Heart left ventricle (tissue), 16 donors: ENCODE data around the gene SUSD1. TPM values are rescaled to one million over a fixed set of nuclear protein-coding genes. Genes with fewer than 3 reads are reported as not detected.
A peak's percentile ranks its signal among the peaks of the same experiment; 100 is the strongest.

ENCODE experiments used
- ATAC-seq, 4 donors: fragments of 200-7000 bp; cut with Tn5 transposase; one replicate each; pipeline ENCODE4 v1.9.1; 2020 to 2022; ENCODE audit warnings: moderate library complexity in 4 of 4, mild to moderate bottlenecking in 3 of 4, moderate number of reproducible peaks in 1 of 4
- DNase-seq, 5 donors: peaks; one replicate each; pipeline ENCODE4 v3.0.0-alpha.2; 2020
- H3K27ac ChIP-seq, 12 donors: fragments of 200-600 bp; sonication (generic) in 4 of 12; one replicate each; pipeline versions ENCODE4 v1.5.0 to v1.8.0; 2016 to 2022; ENCODE audit warnings: mild to moderate bottlenecking in 2 of 12
- H3K27me3 ChIP-seq, 9 donors: fragments of 200-600 bp; sonication (generic) in 2 of 9; one replicate each; pipeline versions ENCODE4 v1.5.1 to v1.8.0; 2016 to 2022; ENCODE audit warnings: mild to moderate bottlenecking in 3 of 9
- H3K36me3 ChIP-seq, 9 donors: fragments of 200-600 bp; sonication (generic) in 2 of 9; one replicate each; pipeline versions ENCODE4 v1.5.0 to v1.8.0; 2018 to 2022; ENCODE audit warnings: mild to moderate bottlenecking in 2 of 9
- H3K4me1 ChIP-seq, 12 donors: fragments of 200-600 bp; sonication (generic) in 4 of 12; one replicate each; pipeline versions ENCODE4 v1.5.0 to v1.8.0; 2016 to 2022; ENCODE audit warnings: mild to moderate bottlenecking in 3 of 12
- H3K4me3 ChIP-seq, 12 donors: fragments of 200-600 bp; sonication (generic) in 4 of 12; one replicate each; pipeline versions ENCODE4 v1.5.0 to v1.8.0; 2017 to 2022; ENCODE audit warnings: mild to moderate bottlenecking in 9 of 12, moderate library complexity in 4 of 12
- H3K9me3 ChIP-seq, 12 donors: fragments of 200-600 bp; sonication (generic) in 4 of 12; one replicate each; pipeline versions ENCODE4 v1.5.0 to v1.8.0; 2016 to 2022; ENCODE audit warnings: mild to moderate bottlenecking in 1 of 12
- POLR2A ChIP-seq, 2 donors: fragments of 450-650 bp; IDR thresholded peaks; one replicate each; pipeline ENCODE4 v1.6.1; 2017; ENCODE audit warnings: antibody characterized with exemption in 2 of 2, mild to moderate bottlenecking in 2 of 2, moderate library complexity in 2 of 2
- WGBS, 4 donors: extraction: QIAGEN DNeasy Blood & Tissue Kit in 2 of 4; methylation state at CpG; one replicate each; pipeline versions ENCODE4 v1.1.5 to v1.1.7; 2013 to 2018; 5-methylcytosine and 5-hydroxymethylcytosine counted together
- intact Hi-C, 10 donors: fragments of 100-400 bp; cut with DNase I; formaldehyde crosslinking; loops; one replicate each; pipeline versions ENCODE4 v1.11.1 to v1.14.2; 2022
- polyA plus RNA-seq, 2 donors: library from polyadenylated mRNA; stranded (reverse); fragments of 200-250 nt; gene quantifications; one replicate each; pipeline ENCODE4 v1.2.3, GENCODE V29; 2013
- total RNA-seq, 9 donors: library from RNA; depleted of rRNA in 2 of 9; stranded (reverse); fragments of >200 nt in 2 of 9; fragmentation: NEBNext Ultra II Directional in 3 of 9; extraction: Animal tissue kit (Norgen Biotek cat#: 25700) in 3 of 9; gene quantifications; one replicate each; pipeline versions ENCODE4 v1.1.0 to v1.2.4, GENCODE V29; 2016 to 2023
- TF ChIP-seq, protein P1 (sequence below), 12 donors: fragments of 200-600 bp; sonication (generic) in 4 of 12; IDR thresholded peaks; one replicate each; pipeline versions ENCODE4 v1.5.0 to v1.8.0; 2018 to 2022; ENCODE audit warnings: antibody characterized with exemption in 12 of 12, mild to moderate bottlenecking in 5 of 12
- donor health status: ischemic (EF 13 %, LVEDD 7.1; RV severe dilation, severe dysfunction).
- donor health status: healthy with polysubstance abuse.
- donor health status: DM: no; HTN: yes; CAD: no.
- donor health status: DM: no; HTN: no; CAD: no.
- donor health status: ischemic (EF 25% LVEDD 6.9; RV normal size, moderate dysfunction).
- donor health status: ischemic (EF 25% LVEDD 5.7; RV mildly dilated, moderate dysfunction).
- donor health status: healthy.
- donor health status: DM: yes; HTN: yes; CAD: no.
- donor health status: ischemic (EF 35%, LVEDD 5.7; RV mildly dilated, moderate dysfunction).
- donor health status: nonischemic (EF 11% LVEDD 7.7; RV severe dilation, severe dysfunction).
- donor health status: DM: yes; HTN: yes; CAD: no.
- donor health status: PGD.
- donor health status: ischemic (EF 29% LVEDD 5.4; RV normal size, mild dysfunction).
- donor health status: nonischemic (EF 23%, LVEDD 6.1; RV moderate dilation, normal function).

Gene SUSD1
- total and polyA plus RNA-seq, 11 donors, result 1.0 to 22.7 (median 6.0) TPM

DNA sequence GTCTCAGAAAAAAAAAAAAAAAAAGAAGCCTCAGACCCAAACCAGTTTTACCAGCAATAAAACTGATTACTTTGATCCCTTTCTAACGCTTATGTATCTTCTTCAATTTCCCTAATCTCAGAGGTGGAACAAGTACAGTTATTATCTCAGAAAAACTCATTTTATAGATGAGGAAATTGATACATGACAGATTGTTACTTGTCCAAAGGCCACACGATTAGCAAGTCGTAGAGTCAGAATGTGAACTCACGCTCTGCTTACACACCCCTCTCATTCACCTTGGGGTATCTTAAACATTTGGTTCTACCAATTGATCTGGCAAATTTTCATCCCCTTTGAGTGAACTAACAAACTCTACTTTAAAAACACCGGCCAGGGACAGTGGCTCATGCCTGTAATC is 110.2 kb downstream of the SUSD1 start:
- WGBS, 4 donors, result 97 to 98% (median 97%) methylated on average over 5 of the region's 5 CpGs
- peaks cover 0 to 76% (median 16%) of the 10 kb centered on the region in 12 donors for H3K4me1 ChIP-seq
- intact Hi-C loops, result no loop called here
- no peak overlapping the region for H3K4me3 ChIP-seq
- H3K36me3 ChIP-seq, result no peaks in the 10 kb centered on the region
- peak overlapping the region in 1 of 12 donors; percentile 27 for H3K27ac ChIP-seq
- DNase-seq (no peak), ATAC-seq (no peak)
- H3K9me3 ChIP-seq, result no peaks in the 10 kb centered on the region
- no peak for TF ChIP-seq POLR2A (IDR thresholded peaks at IDR 0.05)
- TF ChIP-seq, protein P1, sequence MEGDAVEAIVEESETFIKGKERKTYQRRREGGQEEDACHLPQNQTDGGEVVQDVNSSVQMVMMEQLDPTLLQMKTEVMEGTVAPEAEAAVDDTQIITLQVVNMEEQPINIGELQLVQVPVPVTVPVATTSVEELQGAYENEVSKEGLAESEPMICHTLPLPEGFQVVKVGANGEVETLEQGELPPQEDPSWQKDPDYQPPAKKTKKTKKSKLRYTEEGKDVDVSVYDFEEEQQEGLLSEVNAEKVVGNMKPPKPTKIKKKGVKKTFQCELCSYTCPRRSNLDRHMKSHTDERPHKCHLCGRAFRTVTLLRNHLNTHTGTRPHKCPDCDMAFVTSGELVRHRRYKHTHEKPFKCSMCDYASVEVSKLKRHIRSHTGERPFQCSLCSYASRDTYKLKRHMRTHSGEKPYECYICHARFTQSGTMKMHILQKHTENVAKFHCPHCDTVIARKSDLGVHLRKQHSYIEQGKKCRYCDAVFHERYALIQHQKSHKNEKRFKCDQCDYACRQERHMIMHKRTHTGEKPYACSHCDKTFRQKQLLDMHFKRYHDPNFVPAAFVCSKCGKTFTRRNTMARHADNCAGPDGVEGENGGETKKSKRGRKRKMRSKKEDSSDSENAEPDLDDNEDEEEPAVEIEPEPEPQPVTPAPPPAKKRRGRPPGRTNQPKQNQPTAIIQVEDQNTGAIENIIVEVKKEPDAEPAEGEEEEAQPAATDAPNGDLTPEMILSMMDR (IDR thresholded peaks at IDR 0.05), result no peak
- no peaks in the 10 kb centered on the region for H3K27me3 ChIP-seq

DNA sequence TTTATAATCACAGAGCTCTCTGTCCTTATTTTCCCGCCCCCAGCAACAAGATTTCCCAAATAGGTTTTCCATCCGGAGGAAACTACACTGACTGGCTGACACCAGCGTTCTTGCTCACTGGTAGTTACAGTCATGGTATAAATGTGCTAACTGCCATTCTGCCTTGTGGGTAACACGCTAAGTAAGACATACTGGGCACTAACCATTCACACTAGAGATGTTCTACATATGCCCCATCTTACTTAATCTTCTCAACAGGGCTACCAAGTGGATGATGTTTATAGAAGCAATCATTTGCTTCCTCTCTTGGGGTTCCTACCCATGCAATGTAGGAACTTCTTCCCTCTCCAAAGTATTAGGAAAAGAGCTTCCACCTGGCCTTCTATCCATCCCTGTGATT is 111.5 kb downstream of the SUSD1 start:
- H3K4me3 ChIP-seq, result no peak overlapping the region
- intact Hi-C loops, result no loop called here
- H3K36me3 ChIP-seq, result no peaks in the 10 kb centered on the region
- peaks cover 0 to 78% (median 24%) of the 10 kb centered on the region in 12 donors for H3K4me1 ChIP-seq
- ATAC-seq, result no peak
- TF ChIP-seq POLR2A (IDR thresholded peaks at IDR 0.05), result no peak
- TF ChIP-seq, protein P1 (IDR thresholded peaks at IDR 0.05), result no peak
- H3K9me3 ChIP-seq, result no peaks in the 10 kb centered on the region
- DNase-seq, result no peak
- H3K27me3 ChIP-seq, result no peaks in the 10 kb centered on the region
- WGBS, 4 donors, result 81 to 91% (median 85%) methylated on average over 4 of the region's 4 CpGs
- peak overlapping the region in 1 of 12 donors; percentile 82 for H3K27ac ChIP-seq

GRCh38 chr9:112063151-112063550 is 111.9 kb downstream of the SUSD1 start:
- no peak for TF ChIP-seq POLR2A (IDR thresholded peaks at IDR 0.05)
- peaks cover 0 to 81% (median 24%) of the 10 kb centered on the region in 12 donors for H3K4me1 ChIP-seq
- H3K36me3 ChIP-seq, result no peaks in the 10 kb centered on the region
- intact Hi-C loops, result no loop called here
- H3K4me3 ChIP-seq, result no peak overlapping the region
- no peak for DNase-seq
- H3K9me3 ChIP-seq, result no peaks in the 10 kb centered on the region
- no peak for ATAC-seq
- H3K27ac ChIP-seq, result peak overlapping the region in 1 of 12 donors; percentile 82
- no peaks in the 10 kb centered on the region for H3K27me3 ChIP-seq

DNA sequence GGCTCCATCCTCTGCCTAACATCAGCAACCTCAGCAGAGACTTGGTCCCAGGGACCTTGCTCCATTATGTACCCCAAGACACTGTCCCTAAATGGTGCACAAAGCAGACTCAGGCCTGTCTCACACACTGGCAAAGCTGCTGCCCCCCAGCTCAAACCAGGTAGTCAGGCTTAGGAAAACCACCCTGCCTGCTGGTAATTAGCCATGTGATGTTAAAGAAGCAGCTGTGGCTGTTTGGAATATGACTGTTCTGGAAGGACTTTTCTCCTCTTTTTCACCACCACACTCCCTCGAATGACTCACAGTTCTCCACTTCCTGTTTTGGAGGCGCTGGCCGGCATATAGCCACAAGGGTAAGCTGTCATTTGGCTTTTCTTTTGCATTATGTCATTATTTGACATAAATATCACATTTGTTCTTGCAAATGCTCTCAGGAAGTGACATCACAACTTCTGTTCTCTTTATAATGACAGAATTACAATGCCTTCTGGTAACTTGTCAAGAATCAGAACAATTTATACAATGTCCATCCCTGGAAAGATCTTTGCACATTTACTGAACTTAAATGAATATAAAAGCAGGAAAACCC is 113.9 kb downstream of the SUSD1 start:
- Histone ChIP-seq H3K27ac (peak overlapping the region; percentile 29 to 86 (median 76)), H3K4me3 (no peak overlapping the region), H3K9me3 (no peaks in the 10 kb centered on the region), H3K4me1 (peaks cover 0 to 84% (median 24%) of the 10 kb centered on the region in 12 donors), H3K27me3 (no peaks in the 10 kb centered on the region), H3K36me3 (peaks cover 0 to 5% (median 0%) of the 10 kb centered on the region in 9 donors)
- WGBS, 4 donors, result 30 to 37% (median 36%) methylated on average over 3 of the region's 3 CpGs
- DNase-seq (peak; percentile 55 to 74 (median 67)), ATAC-seq (peak; percentile 73 to 94 (median 86))
- TF ChIP-seq POLR2A (IDR thresholded peaks at IDR 0.05), result no peak
- TF ChIP-seq, protein P1 (IDR thresholded peaks at IDR 0.05), result no peak
- intact Hi-C loops, result no loop called here

- peaks cover 0 to 71% (median 18%) of the 10 kb centered on the region in 12 donors for H3K4me1 ChIP-seq
- no peak for DNase-seq
- no peak for ATAC-seq
- H3K27ac ChIP-seq, result peak overlapping the region in 10 of 12 donors; percentile 29 to 86 (median 73)
- H3K4me3 ChIP-seq, result no peak overlapping the region
- TF ChIP-seq, protein P1 (IDR thresholded peaks at IDR 0.05), result no peak
- TF ChIP-seq POLR2A (IDR thresholded peaks at IDR 0.05), result no peak
- peaks cover 0 to 5% (median 0%) of the 10 kb centered on the region in 9 donors for H3K36me3 ChIP-seq
- no peaks in the 10 kb centered on the region for H3K9me3 ChIP-seq
- WGBS, 4 donors, result 67 to 76% (median 67%) methylated on average over 3 of the region's 3 CpGs
- intact Hi-C loops, result no loop called here
- H3K27me3 ChIP-seq, result no peaks in the 10 kb centered on the region
These were observed 115.2 kb downstream of the SUSD1 start for GRCh38 chr9:112059966-112060320.
